HepG2 (cell line): ENCODE measurements around the gene AEN. TPM values are rescaled to one million over a fixed set of nuclear protein-coding genes. Genes with fewer than 3 reads are reported as not detected.

Experiments used
- ATAC-seq: fragments of 200-7000 bp; cut with Tn5 transposase; 3 replicates; pipeline ENCODE4 v1.9.1; 2020; ENCODE audit warnings: mild to moderate bottlenecking, moderate library complexity
- BruUV-seq: library from RNA; stranded (reverse); fragments of 400-500 nt; replicated peaks from 2 replicates; lab custom pipeline; 2021; lab: Mats Ljungman, UMichigan
- CTCF ChIA-PET: fragments of 300-600 bp; formaldehyde crosslinking; extraction: SDS; loops from one replicate; lab custom pipeline; 2021; ENCODE audit warnings: low total read pairs, inconsistent platforms, low intra/inter-chr PET ratio; lab: Yijun Ruan, JAX
- POLR2A ChIA-PET: fragments of 350-600 bp; sonication (Branson Sonifier 250); formaldehyde crosslinking; loops from one replicate; lab custom pipeline; 2020; ENCODE audit warnings: antibody characterized with exemption, inconsistent platforms; lab: Yijun Ruan, JAX
- DNase-seq: peaks from one replicate; pipeline ENCODE4 v3.0.0-alpha.2; 2015; ENCODE audit warnings: low spot score
- FAIRE-seq: peaks from 3 replicates; lab custom pipeline; 2011; peaks lifted over from hg19 to GRCh38; lab: Jason Lieb, UNC
- H2AFZ ChIP-seq: one replicate; pipeline ENCODE4 v1.6.1; 2011; ENCODE audit warnings: low read length, inconsistent platforms
- H3K27ac ChIP-seq: fragments of 300-600 bp; 3 replicates; pipeline ENCODE4 v1.8.0; 2011; ENCODE audit warnings: mixed run types, mild to moderate bottlenecking, mixed read lengths, low read length, inconsistent platforms; ENCODE audit not compliant: insufficient read depth; ENCODE audit errors: extremely low read length
- H3K27me3 ChIP-seq, 2 experiments: fragments of 200-600 bp in 1 of 2; 2 replicates in 1 of 2; 3 replicates in 1 of 2; pipeline versions ENCODE4 v1.6.0 to v1.8.0; 2011; ENCODE audit warnings: low read length in 2 of 2, mild to moderate bottlenecking in 2 of 2, moderate library complexity in 2 of 2, inconsistent platforms in 1 of 2; ENCODE audit not compliant: insufficient read depth in 2 of 2, control insufficient read depth in 1 of 2
- H3K36me3 ChIP-seq, 2 experiments: fragments of 200-600 bp in 1 of 2; replicated peaks in 1 of 2; 2 replicates in 1 of 2; 3 replicates in 1 of 2; pipeline versions ENCODE4 v1.5.1 to v1.8.0; 2011; ENCODE audit warnings: low read length in 2 of 2, inconsistent platforms in 1 of 2; ENCODE audit not compliant: insufficient read depth in 2 of 2, control insufficient read depth in 1 of 2
- H3K4me1 ChIP-seq: 2 replicates; pipeline ENCODE4 v1.5.1; 2012; ENCODE audit warnings: low read length, inconsistent platforms; ENCODE audit not compliant: insufficient read depth
- H3K4me2 ChIP-seq: 2 replicates; pipeline ENCODE4 v1.6.0; 2011; ENCODE audit warnings: low read depth, low read length, inconsistent platforms
- H3K4me3 ChIP-seq, 3 experiments: fragments of 200-600 bp in 1 of 3; sonication (generic), shearing (Covaris generic) in 1 of 3; replicated peaks in 1 of 3; 2 replicates each; pipeline ENCODE4 v1.5.1; 2011 to 2016; ENCODE audit warnings: low read length in 3 of 3, inconsistent platforms in 2 of 3, low read depth in 2 of 3, mild to moderate bottlenecking in 2 of 3, control low read depth in 1 of 3, mixed read lengths in 1 of 3; ENCODE audit not compliant: insufficient read depth in 1 of 3
- H3K79me2 ChIP-seq: one replicate; pipeline ENCODE4 v1.6.1; 2011; ENCODE audit warnings: low read length, inconsistent platforms; ENCODE audit not compliant: insufficient read depth
- H3K9ac ChIP-seq: 2 replicates; pipeline ENCODE4 v1.6.0; 2011; ENCODE audit warnings: mild to moderate bottlenecking, low read depth, low read length, inconsistent platforms; ENCODE audit not compliant: insufficient read depth
- H3K9me3 ChIP-seq: 2 replicates; pipeline ENCODE4 v1.5.1; 2012; ENCODE audit warnings: mild to moderate bottlenecking, low read length
- H4K20me1 ChIP-seq: 2 replicates; pipeline ENCODE4 v1.6.0; 2011; ENCODE audit warnings: inconsistent platforms, mild to moderate bottlenecking, low read length, moderate library complexity; ENCODE audit not compliant: insufficient read depth
- DRAP1 ChIP-seq: IDR thresholded peaks from 2 replicates; pipeline ENCODE4 v1.6.1; 2016; ENCODE audit warnings: missing genetic modification reagents, missing compliant biosample characterization
- MLLT10 ChIP-seq: sonication (generic); formaldehyde crosslinking; IDR thresholded peaks from 2 replicates; pipeline ENCODE4 v1.4.0; 2020; ENCODE audit warnings: missing genetic modification reagents
- NR3C1 ChIP-seq: sonication (generic); formaldehyde crosslinking; IDR thresholded peaks from 2 replicates; pipeline ENCODE4 v1.4.0; 2020; ENCODE audit warnings: missing genetic modification reagents
- PLRG1 ChIP-seq: fragments of 450-650 bp; conservative IDR thresholded peaks from 2 replicates; pipeline ENCODE4 v1.6.1; 2016
- SMARCC2 ChIP-seq: fragments of 450-650 bp; IDR thresholded peaks from 2 replicates; pipeline ENCODE4 v1.6.1; 2017; ENCODE audit warnings: antibody characterized with exemption, mild to moderate bottlenecking
- SP140L ChIP-seq: sonication (generic); formaldehyde crosslinking; IDR thresholded peaks from 2 replicates; pipeline ENCODE4 v1.4.0; 2020; ENCODE audit warnings: missing genetic modification reagents, borderline replicate concordance
- ZBTB42 ChIP-seq: sonication (generic); formaldehyde crosslinking; IDR thresholded peaks from 2 replicates; pipeline ENCODE4 v1.5.0; 2020; ENCODE audit warnings: mild to moderate bottlenecking, missing genetic modification reagents
- ZEB1 ChIP-seq: IDR thresholded peaks from 2 replicates; pipeline ENCODE4 v1.6.1; 2012; ENCODE audit warnings: mild to moderate bottlenecking, low read depth, inconsistent platforms; ENCODE audit not compliant: insufficient replicate concordance
- ZNF121 ChIP-seq: sonication (generic); formaldehyde crosslinking; IDR thresholded peaks from 2 replicates; pipeline ENCODE4 v1.5.0; 2020; ENCODE audit warnings: mild to moderate bottlenecking, missing genetic modification reagents
- ZNF558 ChIP-seq: sonication (generic); formaldehyde crosslinking; IDR thresholded peaks from 2 replicates; pipeline ENCODE4 v1.9.0; 2022; ENCODE audit warnings: mild to moderate bottlenecking, missing genetic modification reagents, borderline replicate concordance
- ZNF710 ChIP-seq: sonication (generic); formaldehyde crosslinking; IDR thresholded peaks from 2 replicates; pipeline ENCODE4 v1.5.0; 2020; ENCODE audit warnings: mild to moderate bottlenecking, missing genetic modification reagents, borderline replicate concordance
- ZNF768 ChIP-seq: sonication (generic); formaldehyde crosslinking; IDR thresholded peaks from 2 replicates; pipeline ENCODE4 v1.4.0; 2020; ENCODE audit warnings: missing genetic modification reagents
- ZSCAN29 ChIP-seq: sonication (generic); formaldehyde crosslinking; conservative IDR thresholded peaks from 2 replicates; pipeline ENCODE4 v1.4.0; 2020; ENCODE audit warnings: mild to moderate bottlenecking, missing genetic modification reagents
- WGBS: methylation state at CpG from one replicate; pipeline ENCODE4 v1.1.6; 2017; ENCODE audit warnings: low lambda C conversion rate; 5-methylcytosine and 5-hydroxymethylcytosine counted together
- in situ Hi-C: cut with HindIII; loops from 2 replicates; pipeline ENCODE4 v1.10.0; 2017; ENCODE audit warnings: low pct_unique_long_range_greater_than_20kb; ENCODE audit not compliant: extremely low pct_ligation_motif_present
- intact Hi-C: fragments of 100-400 bp; cut with micrococcal nuclease; formaldehyde crosslinking; loops from one replicate; pipeline ENCODE4 v1.10.0; 2022; ENCODE audit not compliant: unreplicated experiment
- polyA plus RNA-seq, 8 experiments: library from polyadenylated mRNA; depleted of rRNA in 3 of 8; stranded (reverse) in 7 of 8; unstranded in 1 of 8; fragments of >200 nt; fragmentation: Illumina TruSeq in 4 of 8; extraction: Trizol in 4 of 8; gene quantifications; 2 replicates each; pipeline versions ENCODE4 v1.2.1 to v1.2.3, GENCODE V29; 2011 to 2016; ENCODE audit warnings: low read depth in 4 of 8, missing spikeins in 1 of 8, mixed read lengths in 1 of 8; ENCODE audit not compliant: insufficient read depth in 1 of 8
- total RNA-seq, 5 experiments: library from RNA; depleted of rRNA; stranded (reverse); fragments of >200 nt; fragmentation: Illumina TruSeq; extraction: Trizol; gene quantifications; 2 replicates each; pipeline ENCODE4 v1.2.3, GENCODE V29; 2016; ENCODE audit warnings: low read depth in 1 of 5

The AEN gene
- total and polyA plus RNA-seq, 2 of the 13 experiments (the other 11 are each of a cell fraction or from before 2014, with no cell fraction given) = 51.3 to 118 TPM

GRCh38 chr15:88616240-88616639, 4.9 kb upstream of the AEN start:
- 97% methylated on average over 4 of the region's 4 CpGs for WGBS
- H3K9ac ChIP-seq = no peak overlapping the region
- no peak overlapping the region for H3K27ac ChIP-seq
- FAIRE-seq = no peak
- ChIA-PET CTCF (no interaction called here), POLR2A (interaction anchor here (2.0 to 2.2 kb wide), 2 partner anchors 22 to 149 kb away, joined by 16 to 19 read pairs; partner anchors contain the start of genes ISG20, MRPL46 and MRPS11)
- BruUV-seq = no TSS peak
- no peaks in the 10 kb centered on the region for H3K9me3 ChIP-seq
- H3K79me2 ChIP-seq = peaks cover 4% of the 10 kb centered on the region
- H3K4me1 ChIP-seq = peaks cover 33% of the 10 kb centered on the region
- no peaks in the 10 kb centered on the region for H3K27me3 ChIP-seq
- H3K4me2 ChIP-seq = no peak overlapping the region
- no peak for DNase-seq
- H2AFZ ChIP-seq = no peak overlapping the region
- ATAC-seq = no peak
- in situ Hi-C loops (loop anchor here (5.0 kb wide), 1 partner anchor 149 kb away; the partner anchor contains the start of genes MRPL46 and MRPS11), intact Hi-C loops (no loop called here)
- H3K36me3 ChIP-seq = no peaks in the 10 kb centered on the region
- no peak overlapping the region for H3K4me3 ChIP-seq
- H4K20me1 ChIP-seq = no peaks in the 10 kb centered on the region
- TF ChIP-seq ZSCAN29 (CRISPR knock-in tag) (no peak), ZNF768 (CRISPR knock-in tag) (peak; percentile 81), ZEB1 (no peak), ZNF710 (CRISPR knock-in tag) (no peak), NR3C1 (no peak)

GRCh38 chr15:88617031-88617722, 4.0 kb upstream of the AEN start:
- no peak overlapping the region for H2AFZ ChIP-seq
- peaks cover 33% of the 10 kb centered on the region for H3K4me1 ChIP-seq
- peaks cover 13% of the 10 kb centered on the region for H3K79me2 ChIP-seq
- ATAC-seq (no peak), FAIRE-seq (no peak), DNase-seq (no peak)
- BruUV-seq = no TSS peak
- no peak overlapping the region for H3K4me2 ChIP-seq
- in situ Hi-C loops (loop anchor here (5.0 kb wide), 1 partner anchor 150 kb away; the partner anchor contains the start of genes MRPL46 and MRPS11), intact Hi-C loops (no loop called here)
- H4K20me1 ChIP-seq = no peaks in the 10 kb centered on the region
- no peaks in the 10 kb centered on the region for H3K36me3 ChIP-seq
- CTCF ChIA-PET = no interaction called here
- 77% methylated on average over 10 of the region's 10 CpGs for WGBS
- POLR2A ChIA-PET = no interaction called here
- no peak overlapping the region for H3K4me3 ChIP-seq
- H3K27me3 ChIP-seq = no peaks in the 10 kb centered on the region
- H3K9me3 ChIP-seq = no peaks in the 10 kb centered on the region
- TF ChIP-seq SP140L (CRISPR knock-in tag) = no peak
- TF ChIP-seq DRAP1 (CRISPR knock-in tag) = no peak
- TF ChIP-seq ZBTB42 (CRISPR knock-in tag) = no peak
- TF ChIP-seq PLRG1 = no peak
- peak; percentile 80 for TF ChIP-seq ZNF121
- TF ChIP-seq MLLT10 = no peak
- no peak for TF ChIP-seq ZNF558 (CRISPR knock-in tag)
- no peak for TF ChIP-seq SMARCC2
- no peak overlapping the region for H3K27ac ChIP-seq
- H3K9ac ChIP-seq = no peak overlapping the region
